Stimulated activated CD4-positive, alpha-beta T cell treated with anti-CD3 and anti-CD28 coated beads, TNF-alpha, amount 100 ng/mL, for 24 hours (primary cell): ENCODE measurements around the gene STK32B.

Experiments used
- DNase-seq, 3 experiments: peaks; one replicate each; pipeline ENCODE4 v3.0.0-alpha.2; 2020; ENCODE audit warnings: low read depth in 3 of 3

STK32B gene

GRCh38 chr4:5067908-5068307 is 16.6 kb downstream of the STK32B start:
- no peak for DNase-seq

GRCh38 chr4:5069901-5070300 is 18.6 kb downstream of the STK32B start:
- no peak for DNase-seq

- DNase-seq: no peak
Measured at GRCh38 chr4:5072948-5073347, 21.7 kb downstream of the STK32B start.

DNA sequence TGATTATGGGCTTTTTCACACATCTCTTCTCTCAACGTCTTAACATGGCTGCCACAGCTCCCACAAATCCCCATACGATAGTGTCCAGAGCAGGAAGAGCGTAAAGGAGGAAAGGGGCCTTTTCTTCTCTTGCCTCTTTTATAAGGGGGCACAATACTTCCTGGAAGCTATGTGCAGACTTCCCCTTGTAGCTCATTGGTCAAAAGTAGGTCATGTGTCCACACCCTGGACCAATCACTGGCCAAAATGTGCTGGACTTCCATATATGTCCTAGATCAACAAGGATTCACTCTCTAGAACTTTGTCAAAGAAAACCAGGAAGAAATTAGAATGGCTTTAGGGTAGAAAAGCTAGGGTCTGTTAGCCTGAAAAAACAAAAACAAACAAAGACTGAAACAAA is 26.7 kb downstream of the STK32B start:
- no peak for DNase-seq

DNA sequence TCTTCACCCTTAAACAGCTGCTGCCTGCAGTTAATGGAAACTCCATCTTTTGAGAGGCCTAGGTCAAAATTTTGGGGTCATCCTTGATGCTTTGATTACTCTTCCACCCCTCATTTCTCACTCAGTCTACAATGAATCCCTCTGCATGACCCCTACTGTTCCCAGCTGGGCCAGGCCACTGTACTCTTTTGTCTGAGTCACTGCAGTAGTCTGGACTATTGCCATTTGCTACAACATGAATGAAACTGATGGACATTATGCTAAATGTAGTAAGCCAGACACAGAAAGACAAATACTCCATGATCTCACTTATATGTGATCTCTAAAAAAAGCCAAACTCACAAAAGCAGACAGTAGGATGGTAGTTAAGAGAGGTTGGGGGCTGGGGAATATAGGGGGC is 28.3 kb downstream of the STK32B start:
- no peak for DNase-seq

DNA sequence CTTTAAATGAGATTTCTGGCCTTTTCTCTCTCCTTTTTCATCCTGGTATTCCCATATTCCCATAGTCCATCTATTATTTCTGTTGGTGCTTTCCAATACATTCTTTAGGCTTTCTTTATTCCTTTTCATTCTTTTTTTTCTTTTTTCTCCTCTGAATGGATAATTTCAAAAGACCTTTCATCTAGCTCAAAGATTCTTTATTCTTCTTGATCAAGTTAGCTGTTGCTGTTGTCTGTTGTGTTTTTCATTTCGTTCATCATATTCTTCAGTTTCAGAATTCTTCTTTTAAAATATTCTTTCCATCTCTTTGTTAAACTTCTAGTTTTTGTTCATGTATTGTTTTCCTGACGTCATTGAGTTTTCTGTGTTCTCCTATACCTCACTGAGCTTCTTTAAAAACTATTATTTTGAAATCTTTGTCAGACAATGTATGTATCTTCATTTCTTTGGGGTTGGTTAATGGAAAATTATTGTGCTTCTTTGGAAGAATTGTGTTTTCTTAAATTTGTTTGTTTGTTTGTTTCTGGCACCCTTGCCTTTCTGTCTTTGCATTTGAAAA is 30.2 kb downstream of the STK32B start:
- DNase-seq: no peak

- DNase-seq: no peak
Measured at GRCh38 chr4:5082376-5082775, 31.1 kb downstream of the STK32B start.

GRCh38 chr4:5084911-5085475 is 33.7 kb downstream of the STK32B start:
- no peak for DNase-seq

- DNase-seq: no peak
Measured at GRCh38 chr4:5086535-5086934, 35.3 kb downstream of the STK32B start.

DNA sequence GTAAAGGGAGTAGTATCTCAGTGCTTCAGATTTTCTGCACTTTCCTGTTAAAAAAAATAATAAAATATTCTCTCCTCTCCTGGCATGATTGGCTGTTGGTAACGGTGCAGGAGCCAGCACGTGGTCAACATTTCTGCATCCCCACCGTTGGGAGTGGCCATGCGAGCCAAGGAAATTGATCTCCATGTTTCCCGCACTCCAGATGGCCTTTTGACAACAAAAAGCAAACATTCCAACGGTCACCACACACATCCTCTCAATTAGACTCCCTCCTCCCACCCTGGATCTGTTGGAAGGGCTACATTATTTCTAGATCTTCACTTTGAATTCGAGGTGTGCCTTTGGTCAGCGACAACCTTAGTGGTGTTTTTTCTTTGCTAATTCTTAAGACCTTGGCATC is 45.0 kb downstream of the STK32B start:
- DNase-seq: no peak

GRCh38 chr4:5098176-5098575 is 46.9 kb downstream of the STK32B start:
- no peak for DNase-seq

DNA sequence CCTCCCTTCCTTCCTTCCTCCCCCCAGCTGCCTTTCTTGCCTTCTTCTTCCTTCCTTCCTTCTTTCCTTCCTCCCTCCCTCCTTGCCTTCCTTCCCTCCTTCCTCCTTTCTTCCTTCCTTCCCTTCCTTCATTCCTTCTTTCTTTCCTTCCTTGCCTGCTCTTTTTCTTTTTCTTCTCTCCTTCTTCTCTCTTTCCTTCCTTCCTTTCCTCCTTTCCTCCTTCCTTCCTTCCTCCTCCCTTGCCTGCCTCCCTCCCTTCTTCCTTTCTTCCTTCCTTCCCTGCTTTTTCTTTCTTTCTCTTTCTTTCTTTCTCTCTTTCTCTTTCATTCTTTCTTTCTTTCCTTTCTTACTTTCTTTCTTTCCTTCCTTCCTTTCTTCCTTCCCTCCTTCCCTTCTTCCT is 49.1 kb downstream of the STK32B start:
- no peak for DNase-seq

- DNase-seq: no peak
Measured at GRCh38 chr4:5100986-5101385, 49.7 kb downstream of the STK32B start.

DNA sequence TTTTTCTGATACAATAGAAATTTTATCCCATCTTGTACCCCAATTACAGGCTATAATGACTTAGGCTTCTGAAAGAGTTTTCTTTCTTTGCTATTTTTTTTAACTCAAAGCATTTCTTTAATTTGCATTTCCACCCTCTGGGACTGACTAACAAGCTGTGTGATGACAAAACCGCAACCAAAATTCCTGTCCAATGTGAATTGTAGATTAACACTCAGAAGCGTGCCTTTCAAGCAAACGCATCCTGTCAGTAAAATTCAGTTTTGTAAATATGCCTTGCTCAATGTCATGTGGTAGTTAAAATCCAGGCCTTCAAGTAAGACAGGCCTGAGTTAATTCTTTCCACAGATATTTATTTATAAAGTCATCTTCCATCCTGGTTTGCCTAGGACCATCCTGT is 50.3 kb downstream of the STK32B start:
- DNase-seq: no peak

DNA sequence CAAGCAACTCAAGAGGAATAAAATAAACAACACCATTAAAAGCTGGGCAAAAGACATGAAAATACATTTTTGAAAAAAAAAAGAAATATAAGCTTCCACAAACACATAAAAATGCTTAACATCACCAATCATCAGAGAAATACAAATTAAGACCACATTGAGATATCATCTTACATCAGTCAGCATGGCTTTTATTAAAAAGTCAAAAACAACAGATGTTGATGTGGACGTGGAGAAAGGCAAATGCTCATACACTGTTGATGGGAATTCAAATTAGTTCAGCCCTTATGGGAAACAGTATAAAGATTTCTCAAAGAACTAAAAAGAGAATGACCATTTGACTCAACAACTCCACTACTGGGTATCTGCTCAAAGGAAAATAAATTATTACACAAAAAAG is 59.6 kb downstream of the STK32B start:
- DNase-seq: no peak

GRCh38 chr4:5112333-5113095 is 61.2 kb downstream of the STK32B start:
- DNase-seq: no peak

DNA sequence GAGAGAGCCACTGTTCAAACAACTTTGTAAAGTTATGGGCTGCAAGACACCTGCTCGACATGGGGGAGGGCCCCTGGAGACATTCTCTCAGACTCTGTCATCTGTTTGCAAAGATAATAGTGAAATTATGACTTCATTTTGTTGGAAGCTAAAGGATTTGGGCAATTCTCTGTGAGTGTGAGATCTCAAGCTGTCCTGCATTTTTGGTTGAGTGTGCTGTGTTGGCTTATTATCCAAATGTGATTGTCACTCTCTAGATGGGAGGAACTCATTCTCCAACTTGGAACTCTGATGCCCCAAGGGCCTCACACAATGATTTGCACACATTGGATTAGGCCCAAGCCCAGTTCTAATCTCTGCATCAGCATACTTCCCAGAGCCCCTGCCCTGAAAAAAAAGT is 63.7 kb downstream of the STK32B start:
- no peak for DNase-seq

DNA sequence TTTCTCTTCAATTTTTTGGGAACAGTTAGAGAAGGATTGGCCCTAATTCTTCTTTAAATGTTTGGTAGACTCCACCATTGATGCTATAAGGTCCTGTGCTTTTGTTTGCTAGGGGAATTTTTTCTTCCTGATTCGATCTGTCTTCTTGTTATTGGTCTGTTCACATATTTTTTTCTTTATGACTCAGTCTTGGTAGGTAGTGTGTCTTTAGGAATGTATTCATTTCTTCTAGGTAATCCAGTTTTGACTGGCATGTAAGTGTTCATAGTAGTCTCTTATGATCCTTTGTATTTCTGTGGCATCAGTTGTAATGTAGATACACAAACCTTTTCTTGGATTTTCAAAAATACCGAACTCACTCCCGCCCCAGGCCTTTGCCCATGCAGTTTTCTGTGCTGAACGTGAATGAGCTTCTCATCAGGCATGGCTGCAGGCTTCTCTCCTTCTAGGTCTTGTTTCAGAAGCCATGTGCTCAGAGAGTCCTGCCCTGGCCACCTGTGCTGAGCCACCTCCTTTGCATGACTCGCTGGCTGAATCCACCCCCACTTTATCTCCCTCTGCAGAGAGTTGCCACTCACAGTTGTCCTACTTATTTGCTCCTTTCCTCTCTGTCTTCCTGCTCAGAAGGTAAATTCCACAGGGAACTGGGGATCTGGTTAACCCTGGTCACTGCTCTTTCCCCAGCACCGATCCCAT is 67.0 kb downstream of the STK32B start:
- DNase-seq: no peak

- no peak for DNase-seq
Measured at GRCh38 chr4:5118994-5119835, 67.9 kb downstream of the STK32B start.

DNA sequence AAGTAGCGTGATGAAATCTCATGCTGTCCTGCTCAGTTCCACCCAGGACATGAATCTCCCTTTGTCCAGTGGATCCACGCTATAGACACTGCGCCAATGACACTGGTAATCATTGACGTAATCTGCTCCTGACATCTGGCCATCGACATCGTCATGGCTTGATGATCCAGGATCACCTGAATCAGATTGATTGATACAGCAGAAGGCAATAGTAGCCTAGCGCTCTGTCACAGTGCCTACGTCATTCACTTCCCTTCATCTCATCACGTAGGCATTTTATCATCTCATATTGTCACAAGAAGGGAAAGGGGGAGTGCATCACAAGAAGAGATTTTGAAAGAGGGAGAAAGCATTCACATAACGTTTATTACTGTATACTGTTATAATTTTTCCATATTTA is 68.8 kb downstream of the STK32B start:
- no peak for DNase-seq

- no peak for DNase-seq
Measured at GRCh38 chr4:5120468-5120867, 69.2 kb downstream of the STK32B start.

- no peak for DNase-seq
Measured at GRCh38 chr4:5122114-5122513, 70.8 kb downstream of the STK32B start.
